Karpas-422 (cell line): ENCODE results near the gene L1CAM. TPM values are rescaled to one million over a fixed set of nuclear protein-coding genes. Genes with fewer than 3 reads are reported as not detected.

Experiments
- DNase-seq: peaks from one replicate; pipeline ENCODE4 v3.0.0-alpha.2; 2015
- H2AFZ ChIP-seq: fragments of 200-600 bp; sonication (generic); 2 replicates; pipeline ENCODE4 v1.6.1; 2014; ENCODE audit warnings: antibody characterized with exemption, low read length, mixed read lengths
- H3K27ac ChIP-seq: fragments of 200-600 bp; sonication (generic); 2 replicates; pipeline ENCODE4 v1.5.1; 2014; ENCODE audit warnings: mild to moderate bottlenecking, low read length, moderate library complexity
- H3K27me3 ChIP-seq: fragments of 200-600 bp; sonication (generic); 2 replicates; pipeline ENCODE4 v1.6.1; 2014; ENCODE audit warnings: low read length, mixed read lengths
- H3K36me3 ChIP-seq: fragments of 200-600 bp; sonication (generic); 2 replicates; pipeline ENCODE4 v1.6.1; 2014; ENCODE audit warnings: low read length, mixed read lengths; ENCODE audit not compliant: insufficient read depth
- H3K4me1 ChIP-seq: fragments of 200-600 bp; sonication (generic); 2 replicates; pipeline ENCODE4 v1.6.1; 2014; ENCODE audit warnings: mild to moderate bottlenecking, low read length, mixed read lengths
- H3K4me2 ChIP-seq: fragments of 200-600 bp; sonication (generic); 2 replicates; pipeline ENCODE4 v1.6.1; 2014; ENCODE audit warnings: low read length, low read depth, mild to moderate bottlenecking; ENCODE audit not compliant: poor library complexity, severe bottlenecking
- H3K4me3 ChIP-seq: fragments of 200-600 bp; sonication (generic); 2 replicates; pipeline ENCODE4 v1.5.1; 2014; ENCODE audit warnings: mild to moderate bottlenecking, antibody characterized with exemption, low read length, mixed read lengths
- H3K79me2 ChIP-seq: fragments of 200-600 bp; sonication (generic); 2 replicates; pipeline ENCODE4 v1.6.1; 2014; ENCODE audit warnings: mild to moderate bottlenecking, low read length, mixed read lengths
- H3K9ac ChIP-seq: fragments of 200-600 bp; sonication (generic); 2 replicates; pipeline ENCODE4 v1.6.0; 2014; ENCODE audit warnings: low read length
- H3K9me2 ChIP-seq: fragments of 200-600 bp; sonication (generic), shearing (Covaris generic); replicated peaks from 2 replicates; pipeline ENCODE4 v1.6.0; 2014; ENCODE audit warnings: mild to moderate bottlenecking, low read length, moderate library complexity; ENCODE audit not compliant: insufficient read depth
- H3K9me3 ChIP-seq: fragments of 300-700, 200-600 bp; sonication (generic); 2 replicates; pipeline ENCODE4 v1.6.1; 2014; ENCODE audit warnings: low read length, mixed read lengths
- H4K20me1 ChIP-seq: fragments of 200-600 bp; sonication (generic); 2 replicates; pipeline ENCODE4 v1.6.1; 2014; ENCODE audit warnings: mild to moderate bottlenecking, antibody characterized with exemption, low read length, low read depth; ENCODE audit not compliant: insufficient read depth
- total RNA-seq: library from RNA; depleted of rRNA; stranded (reverse); fragments of >200 nt; shearing (Covaris generic); gene quantifications from 2 replicates; pipeline ENCODE4 v1.2.3, GENCODE V29; 2014; ENCODE audit warnings: low replicate concordance

L1CAM gene
- total RNA-seq, 1 experiment from 2014 or later, result not detected

GRCh38 chrX:153880440-153880815 is 5.5 kb downstream of the L1CAM start:
- Histone ChIP-seq H3K27ac (no peak overlapping the region), H3K4me1 (no peaks in the 10 kb centered on the region), H3K36me3 (no peaks in the 10 kb centered on the region), H3K9me3 (no peaks in the 10 kb centered on the region), H3K9ac (no peak overlapping the region), H3K4me3 (no peak overlapping the region), H2AFZ (no peak overlapping the region), H4K20me1 (0 out of 2 replicates have a peak, but pooled peaks cover 5% of the 10 kb centered on the region), H3K27me3 (no peaks in the 10 kb centered on the region), H3K4me2 (no peak overlapping the region), H3K9me2 (no peaks in the 10 kb centered on the region), H3K79me2 (no peaks in the 10 kb centered on the region)
- DNase-seq, result no peak

GRCh38 chrX:153879741-153880439 is 6.1 kb downstream of the L1CAM start:
- H3K36me3 ChIP-seq, result no peaks in the 10 kb centered on the region
- no peaks in the 10 kb centered on the region for H3K9me3 ChIP-seq
- no peak for DNase-seq
- H2AFZ ChIP-seq, result no peak overlapping the region
- H3K4me2 ChIP-seq, result no peak overlapping the region
- no peak overlapping the region for H3K27ac ChIP-seq
- H3K9me2 ChIP-seq, result no peaks in the 10 kb centered on the region
- H4K20me1 ChIP-seq, result 0 out of 2 replicates have a peak, but pooled peaks cover 5% of the 10 kb centered on the region
- H3K4me3 ChIP-seq, result no peak overlapping the region
- H3K4me1 ChIP-seq, result no peaks in the 10 kb centered on the region
- no peaks in the 10 kb centered on the region for H3K27me3 ChIP-seq
- H3K9ac ChIP-seq, result no peak overlapping the region
- H3K79me2 ChIP-seq, result no peaks in the 10 kb centered on the region

GRCh38 chrX:153878969-153879653 is 6.9 kb downstream of the L1CAM start:
- Histone ChIP-seq H3K4me2 (no peak overlapping the region), H3K27me3 (no peaks in the 10 kb centered on the region), H3K4me3 (no peak overlapping the region), H4K20me1 (0 out of 2 replicates have a peak, but pooled peaks cover 5% of the 10 kb centered on the region), H3K4me1 (no peaks in the 10 kb centered on the region), H3K36me3 (no peaks in the 10 kb centered on the region), H3K79me2 (no peaks in the 10 kb centered on the region), H3K9me2 (no peaks in the 10 kb centered on the region), H3K9ac (no peak overlapping the region), H3K27ac (no peak overlapping the region), H3K9me3 (no peaks in the 10 kb centered on the region), H2AFZ (no peak overlapping the region)
- no peak for DNase-seq

- H3K4me2 ChIP-seq, result no peak overlapping the region
- no peaks in the 10 kb centered on the region for H3K9me2 ChIP-seq
- H3K4me1 ChIP-seq, result no peaks in the 10 kb centered on the region
- H3K9ac ChIP-seq, result no peak overlapping the region
- H3K36me3 ChIP-seq, result no peaks in the 10 kb centered on the region
- no peaks in the 10 kb centered on the region for H3K9me3 ChIP-seq
- 0 out of 2 replicates have a peak, but pooled peaks cover 5% of the 10 kb centered on the region for H4K20me1 ChIP-seq
- H3K27ac ChIP-seq, result no peak overlapping the region
- no peaks in the 10 kb centered on the region for H3K79me2 ChIP-seq
- no peaks in the 10 kb centered on the region for H3K27me3 ChIP-seq
- DNase-seq, result no peak
- H3K4me3 ChIP-seq, result no peak overlapping the region
- no peak overlapping the region for H2AFZ ChIP-seq
These were observed 7.6 kb downstream of the L1CAM start for GRCh38 chrX:153878345-153878744.

GRCh38 chrX:153877571-153878261 is 8.3 kb downstream of the L1CAM start:
- Histone ChIP-seq H3K27ac (no peak overlapping the region), H3K36me3 (no peaks in the 10 kb centered on the region), H4K20me1 (0 out of 2 replicates have a peak, but pooled peaks cover 5% of the 10 kb centered on the region), H3K9me3 (no peaks in the 10 kb centered on the region), H3K4me1 (no peaks in the 10 kb centered on the region), H3K9me2 (no peaks in the 10 kb centered on the region), H3K4me2 (no peak overlapping the region), H2AFZ (no peak overlapping the region), H3K4me3 (no peak overlapping the region), H3K79me2 (no peaks in the 10 kb centered on the region), H3K9ac (no peak overlapping the region), H3K27me3 (no peaks in the 10 kb centered on the region)
- no peak for DNase-seq

- H3K27me3 ChIP-seq, result no peaks in the 10 kb centered on the region
- no peaks in the 10 kb centered on the region for H3K9me2 ChIP-seq
- H3K9ac ChIP-seq, result no peak overlapping the region
- no peak for DNase-seq
- H3K4me1 ChIP-seq, result no peaks in the 10 kb centered on the region
- no peaks in the 10 kb centered on the region for H3K9me3 ChIP-seq
- no peaks in the 10 kb centered on the region for H3K36me3 ChIP-seq
- 0 out of 2 replicates have a peak, but pooled peaks cover 5% of the 10 kb centered on the region for H4K20me1 ChIP-seq
- H3K27ac ChIP-seq, result no peak overlapping the region
- H3K4me2 ChIP-seq, result no peak overlapping the region
- no peaks in the 10 kb centered on the region for H3K79me2 ChIP-seq
- no peak overlapping the region for H2AFZ ChIP-seq
- H3K4me3 ChIP-seq, result no peak overlapping the region
These were observed 9.9 kb downstream of the L1CAM start for GRCh38 chrX:153876112-153876491.

- H3K27me3 ChIP-seq, result no peaks in the 10 kb centered on the region
- no peaks in the 10 kb centered on the region for H3K9me3 ChIP-seq
- H3K27ac ChIP-seq, result no peak overlapping the region
- H3K79me2 ChIP-seq, result no peaks in the 10 kb centered on the region
- 0 out of 2 replicates have a peak, but pooled peaks cover 5% of the 10 kb centered on the region for H4K20me1 ChIP-seq
- no peak overlapping the region for H3K4me3 ChIP-seq
- no peaks in the 10 kb centered on the region for H3K9me2 ChIP-seq
- DNase-seq, result peak; percentile 75
- H2AFZ ChIP-seq, result no peak overlapping the region
- no peak overlapping the region for H3K4me2 ChIP-seq
- no peaks in the 10 kb centered on the region for H3K4me1 ChIP-seq
- H3K9ac ChIP-seq, result no peak overlapping the region
- H3K36me3 ChIP-seq, result no peaks in the 10 kb centered on the region
These were observed 10.4 kb downstream of the L1CAM start for GRCh38 chrX:153875391-153876111.
